Measurements from ENCODE around the gene SLC25A21. TPM values are rescaled to one million over a fixed set of nuclear protein-coding genes. Genes with fewer than 3 reads are reported as not detected.

SLC25A21 gene
- total RNA-seq, 2 experiments from 2014 or later, result not detected

DNA sequence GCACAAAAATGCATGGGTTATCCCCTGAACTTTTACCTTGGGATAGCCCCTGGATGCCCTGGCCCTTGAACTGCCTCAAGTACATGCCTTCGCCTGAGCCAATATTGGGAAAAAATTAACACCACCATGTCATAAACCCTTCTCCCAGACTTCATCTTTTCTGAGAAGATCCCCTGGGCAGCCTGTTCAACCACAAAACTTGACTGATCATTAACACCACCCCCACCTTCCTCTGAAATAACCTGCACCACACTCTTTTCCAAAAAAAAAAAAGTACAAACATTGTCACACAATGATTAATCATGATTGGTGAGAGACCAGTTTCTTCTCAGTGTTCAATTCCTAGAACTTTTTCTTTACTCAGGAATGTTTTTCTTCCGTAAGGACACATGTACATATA lies 292.8 kb downstream of the SLC25A21 start:
- H3K4me1 Mint-ChIP-seq (ENCODE audit: low read depth), result no peaks in the 10 kb centered on the region
- ChIA-PET CTCF (no interaction called here), POLR2A (no interaction called here)
- ATAC-seq, result no peak
- H3K9me3 Mint-ChIP-seq, result peaks cover 4% of the 10 kb centered on the region
- H3K27me3 Mint-ChIP-seq, result no peaks in the 10 kb centered on the region
- no peak overlapping the region for H3K27ac Mint-ChIP-seq
- TF ChIP-seq, protein P1, sequence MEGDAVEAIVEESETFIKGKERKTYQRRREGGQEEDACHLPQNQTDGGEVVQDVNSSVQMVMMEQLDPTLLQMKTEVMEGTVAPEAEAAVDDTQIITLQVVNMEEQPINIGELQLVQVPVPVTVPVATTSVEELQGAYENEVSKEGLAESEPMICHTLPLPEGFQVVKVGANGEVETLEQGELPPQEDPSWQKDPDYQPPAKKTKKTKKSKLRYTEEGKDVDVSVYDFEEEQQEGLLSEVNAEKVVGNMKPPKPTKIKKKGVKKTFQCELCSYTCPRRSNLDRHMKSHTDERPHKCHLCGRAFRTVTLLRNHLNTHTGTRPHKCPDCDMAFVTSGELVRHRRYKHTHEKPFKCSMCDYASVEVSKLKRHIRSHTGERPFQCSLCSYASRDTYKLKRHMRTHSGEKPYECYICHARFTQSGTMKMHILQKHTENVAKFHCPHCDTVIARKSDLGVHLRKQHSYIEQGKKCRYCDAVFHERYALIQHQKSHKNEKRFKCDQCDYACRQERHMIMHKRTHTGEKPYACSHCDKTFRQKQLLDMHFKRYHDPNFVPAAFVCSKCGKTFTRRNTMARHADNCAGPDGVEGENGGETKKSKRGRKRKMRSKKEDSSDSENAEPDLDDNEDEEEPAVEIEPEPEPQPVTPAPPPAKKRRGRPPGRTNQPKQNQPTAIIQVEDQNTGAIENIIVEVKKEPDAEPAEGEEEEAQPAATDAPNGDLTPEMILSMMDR (IDR thresholded peaks at IDR 0.05), result no peak
- no peak overlapping the region for H3K4me3 Mint-ChIP-seq
- DNase-seq, result no peak
- no peaks in the 10 kb centered on the region for H3K36me3 Mint-ChIP-seq (ENCODE audit: low read depth)
- intact Hi-C loops (cut with micrococcal nuclease), result no loop called here

DNA sequence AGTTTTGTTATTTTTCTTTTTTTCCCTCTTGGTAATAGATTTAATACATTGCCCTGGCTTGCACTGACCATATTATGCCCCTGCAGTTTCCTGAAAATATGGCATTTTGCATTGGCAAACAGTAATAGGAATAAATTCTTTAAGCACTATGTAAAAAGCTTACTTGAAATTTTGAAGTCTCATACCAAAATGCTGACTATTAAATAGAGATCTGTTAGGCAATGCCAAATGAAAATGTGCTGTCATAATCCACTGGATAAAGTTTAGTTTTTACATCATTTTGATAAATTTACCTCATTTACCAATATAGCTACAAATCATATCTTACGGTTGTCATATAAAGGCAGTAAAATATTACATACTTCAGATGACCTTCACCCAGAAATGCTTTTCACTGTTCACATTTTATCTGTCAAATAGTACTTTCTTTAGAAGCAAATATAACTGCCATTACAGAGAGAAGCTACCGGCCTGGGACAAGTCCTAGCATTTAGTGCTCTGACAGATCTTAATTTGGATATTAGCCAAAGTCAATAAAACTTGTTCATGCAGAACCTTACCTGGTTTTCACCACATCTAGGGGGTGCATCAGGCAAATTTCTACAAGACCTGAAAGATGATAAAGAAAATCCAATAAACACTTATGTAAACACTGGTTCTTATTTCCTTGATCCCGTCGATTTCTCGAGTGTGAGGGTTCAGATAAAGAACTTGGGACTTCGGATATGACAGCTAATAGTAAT lies 297.8 kb downstream of the SLC25A21 start:
- Mint-ChIP-seq H3K4me1 (ENCODE audit: low read depth) (no peaks in the 10 kb centered on the region), H3K36me3 (ENCODE audit: low read depth) (no peaks in the 10 kb centered on the region), H3K27me3 (no peaks in the 10 kb centered on the region), H3K27ac (no peak overlapping the region), H3K9me3 (no peaks in the 10 kb centered on the region), H3K4me3 (no peak overlapping the region)
- DNase-seq (no peak), ATAC-seq (no peak)
- TF ChIP-seq, protein P1 (IDR thresholded peaks at IDR 0.05), result no peak
- ChIA-PET CTCF (no interaction called here), POLR2A (no interaction called here)
- intact Hi-C loops (cut with micrococcal nuclease), result no loop called here

DNA sequence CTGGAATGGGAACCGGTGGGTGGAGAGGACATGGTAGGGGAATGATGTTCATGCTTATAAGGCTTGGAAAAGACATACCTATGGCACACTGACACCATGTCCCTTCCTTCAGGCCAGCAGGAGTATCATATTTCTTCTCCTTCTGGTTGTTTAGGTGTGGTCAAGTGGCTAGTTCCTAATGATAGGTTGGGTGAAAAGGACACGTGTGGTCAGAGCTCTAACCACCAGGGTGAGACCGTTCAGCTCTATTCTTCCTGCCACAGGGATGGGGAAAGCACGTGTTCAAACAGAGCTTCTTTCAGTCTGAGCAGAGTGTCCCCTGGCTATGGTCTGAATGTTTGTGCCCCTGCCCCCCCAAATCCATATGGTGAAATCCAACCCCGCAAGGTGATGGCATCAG lies 301.6 kb downstream of the SLC25A21 start:
- CTCF ChIA-PET, result no interaction called here
- no peak for DNase-seq
- no peak for ATAC-seq
- Mint-ChIP-seq H3K36me3 (ENCODE audit: low read depth) (no peaks in the 10 kb centered on the region), H3K27me3 (peaks cover 2% of the 10 kb centered on the region), H3K4me3 (no peak overlapping the region), H3K4me1 (ENCODE audit: low read depth) (no peaks in the 10 kb centered on the region), H3K9me3 (no peaks in the 10 kb centered on the region), H3K27ac (no peak overlapping the region)
- intact Hi-C loops (cut with micrococcal nuclease), result no loop called here
- TF ChIP-seq, protein P1 (IDR thresholded peaks at IDR 0.05), result no peak
- POLR2A ChIA-PET, result no interaction called here

DNA sequence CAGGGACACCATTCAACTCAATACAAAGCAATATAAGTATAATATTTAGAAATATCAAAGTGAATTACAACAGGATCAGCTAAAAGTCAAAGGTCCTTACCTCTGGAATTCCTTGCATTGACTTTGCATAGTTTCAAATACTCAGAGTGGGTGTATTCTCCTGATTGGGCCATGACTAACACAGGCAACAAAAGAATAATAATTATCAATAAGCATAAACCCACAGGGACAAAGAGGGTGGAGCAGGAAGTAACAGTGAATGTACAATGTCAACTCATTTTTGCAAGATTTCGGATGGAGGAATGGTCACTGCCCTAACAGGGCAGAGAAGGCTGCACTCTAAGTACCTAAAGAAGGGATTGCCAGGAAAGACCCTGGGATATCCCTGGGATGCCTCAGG lies 303.3 kb downstream of the SLC25A21 start:
- ChIA-PET CTCF (no interaction called here), POLR2A (no interaction called here)
- H3K27ac Mint-ChIP-seq, result no peak overlapping the region
- H3K36me3 Mint-ChIP-seq (ENCODE audit: low read depth), result no peaks in the 10 kb centered on the region
- DNase-seq (no peak), ATAC-seq (no peak)
- H3K4me1 Mint-ChIP-seq (ENCODE audit: low read depth), result no peaks in the 10 kb centered on the region
- peaks cover 2% of the 10 kb centered on the region for H3K27me3 Mint-ChIP-seq
- H3K9me3 Mint-ChIP-seq, result no peaks in the 10 kb centered on the region
- TF ChIP-seq, protein P1 (IDR thresholded peaks at IDR 0.05), result no peak
- intact Hi-C loops (cut with micrococcal nuclease), result no loop called here
- no peak overlapping the region for H3K4me3 Mint-ChIP-seq

DNA sequence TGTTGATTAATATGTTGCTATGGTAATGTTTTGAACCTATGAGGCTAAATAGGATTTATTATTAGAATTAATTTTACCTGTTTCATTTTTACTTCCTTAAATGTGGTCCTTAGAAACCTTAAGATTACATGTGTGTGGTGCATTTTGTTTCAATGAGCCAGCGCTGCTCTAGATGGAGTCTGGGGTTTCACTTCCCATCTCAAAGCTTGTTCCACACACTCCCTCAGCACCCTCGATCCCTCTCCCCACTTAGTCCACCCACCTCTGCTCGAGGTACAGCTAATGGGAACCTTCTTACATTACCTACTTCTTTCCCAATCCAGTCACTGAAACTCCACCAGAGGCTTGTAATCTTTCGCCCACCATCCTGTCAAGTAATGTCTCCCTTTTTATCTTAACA lies 305.5 kb downstream of the SLC25A21 start:
- intact Hi-C loops (cut with micrococcal nuclease), result no loop called here
- Mint-ChIP-seq H3K9me3 (peaks cover 2% of the 10 kb centered on the region), H3K27ac (no peak overlapping the region), H3K4me3 (no peak overlapping the region), H3K4me1 (ENCODE audit: low read depth) (no peaks in the 10 kb centered on the region), H3K27me3 (peaks cover 2% of the 10 kb centered on the region), H3K36me3 (ENCODE audit: low read depth) (no peaks in the 10 kb centered on the region)
- TF ChIP-seq, protein P1 (IDR thresholded peaks at IDR 0.05), result no peak
- ChIA-PET CTCF (no interaction called here), POLR2A (no interaction called here)
- ATAC-seq (no peak), DNase-seq (no peak)

Data from activated CD8-positive, alpha-beta T cell treated with anti-CD3 and anti-CD28 coated beads for 36 hours (primary cell).